ENCODE results near the gene PSMD13. TPM values are rescaled to one million over a fixed set of nuclear protein-coding genes. Genes with fewer than 3 reads are reported as not detected.

PSMD13 gene
- total RNA-seq, 1 donor from 2014 or later = 150 TPM

DNA sequence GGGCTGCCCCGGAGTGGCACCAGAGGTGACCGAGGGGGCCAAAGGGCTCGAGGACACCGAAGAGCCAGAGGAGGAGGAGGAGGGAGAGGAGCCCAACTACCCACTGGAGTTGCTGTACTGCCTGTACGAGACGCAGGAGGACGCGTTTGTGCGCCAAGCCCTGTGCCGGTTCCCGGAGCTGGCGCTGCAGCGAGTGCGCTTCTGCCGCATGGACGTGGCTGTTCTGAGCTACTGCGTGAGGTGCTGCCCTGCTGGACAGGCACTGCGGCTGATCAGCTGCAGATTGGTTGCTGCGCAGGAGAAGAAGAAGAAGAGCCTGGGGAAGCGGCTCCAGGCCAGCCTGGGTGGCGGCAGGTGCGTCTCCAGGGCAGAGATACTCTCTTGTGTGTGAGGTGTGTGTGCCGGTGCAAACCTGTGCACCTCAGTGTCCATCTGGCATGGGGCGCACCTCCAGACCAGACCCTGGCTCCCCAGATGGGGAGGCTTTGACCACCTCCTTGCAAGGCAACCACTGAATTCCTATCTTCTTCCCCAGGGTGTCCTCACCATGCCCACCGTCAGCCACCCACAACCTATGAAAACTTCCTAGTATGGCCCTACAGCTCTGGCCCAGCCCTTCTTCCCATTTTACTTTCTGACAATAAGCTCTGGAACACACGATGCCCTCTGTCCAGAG lies 44.8 kb downstream of the PSMD13 start:
- peaks cover 74% of the 10 kb centered on the region for H3K27me3 ChIP-seq (ENCODE audit: control insufficient read depth, insufficient read depth, low read length)

DNA sequence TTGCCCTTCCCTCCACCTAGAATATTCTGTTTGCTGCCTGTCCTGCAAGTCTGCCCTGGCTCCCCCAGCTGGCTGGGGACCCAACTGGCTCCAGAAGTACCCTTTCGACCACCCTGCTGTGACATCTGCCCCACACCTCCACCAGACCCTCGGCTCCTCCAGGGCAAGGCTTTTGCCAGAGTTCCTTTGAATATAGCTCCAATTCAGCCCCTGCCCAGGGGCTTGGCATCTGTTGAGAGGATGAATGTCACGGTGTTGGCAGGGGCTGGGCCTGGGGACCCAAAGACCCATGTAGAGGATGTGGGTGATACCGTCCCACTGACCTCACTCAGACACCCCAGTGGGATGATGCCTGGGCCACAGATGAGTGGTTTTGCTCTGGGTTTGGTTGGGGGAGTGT lies 45.4 kb downstream of the PSMD13 start:
- Histone ChIP-seq H3K4me3 (ENCODE audit: low read depth, low read length) (no peak overlapping the region), H3K36me3 (ENCODE audit: control insufficient read depth, insufficient read depth, low read length) (no peaks in the 10 kb centered on the region), H3K27me3 (ENCODE audit: control insufficient read depth, insufficient read depth, low read length) (peaks cover 77% of the 10 kb centered on the region)
- DNase-seq (ENCODE audit: low read depth) = no peak
- TF ChIP-seq, protein P1, sequence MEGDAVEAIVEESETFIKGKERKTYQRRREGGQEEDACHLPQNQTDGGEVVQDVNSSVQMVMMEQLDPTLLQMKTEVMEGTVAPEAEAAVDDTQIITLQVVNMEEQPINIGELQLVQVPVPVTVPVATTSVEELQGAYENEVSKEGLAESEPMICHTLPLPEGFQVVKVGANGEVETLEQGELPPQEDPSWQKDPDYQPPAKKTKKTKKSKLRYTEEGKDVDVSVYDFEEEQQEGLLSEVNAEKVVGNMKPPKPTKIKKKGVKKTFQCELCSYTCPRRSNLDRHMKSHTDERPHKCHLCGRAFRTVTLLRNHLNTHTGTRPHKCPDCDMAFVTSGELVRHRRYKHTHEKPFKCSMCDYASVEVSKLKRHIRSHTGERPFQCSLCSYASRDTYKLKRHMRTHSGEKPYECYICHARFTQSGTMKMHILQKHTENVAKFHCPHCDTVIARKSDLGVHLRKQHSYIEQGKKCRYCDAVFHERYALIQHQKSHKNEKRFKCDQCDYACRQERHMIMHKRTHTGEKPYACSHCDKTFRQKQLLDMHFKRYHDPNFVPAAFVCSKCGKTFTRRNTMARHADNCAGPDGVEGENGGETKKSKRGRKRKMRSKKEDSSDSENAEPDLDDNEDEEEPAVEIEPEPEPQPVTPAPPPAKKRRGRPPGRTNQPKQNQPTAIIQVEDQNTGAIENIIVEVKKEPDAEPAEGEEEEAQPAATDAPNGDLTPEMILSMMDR (IDR thresholded peaks at IDR 0.05; ENCODE audit: insufficient read depth, low read length, poor library complexity, severe bottlenecking) = no peak

More for the DNA sequence above, 44.8 kb downstream of the PSMD13 start:
- no peaks in the 10 kb centered on the region for H3K36me3 ChIP-seq (ENCODE audit: control insufficient read depth, insufficient read depth, low read length)
- TF ChIP-seq, protein P1 (IDR thresholded peaks at IDR 0.05; ENCODE audit: insufficient read depth, low read length, poor library complexity, severe bottlenecking) = no peak
- DNase-seq (ENCODE audit: low read depth) = no peak
- H3K4me3 ChIP-seq (ENCODE audit: low read depth, low read length) = no peak overlapping the region

DNA sequence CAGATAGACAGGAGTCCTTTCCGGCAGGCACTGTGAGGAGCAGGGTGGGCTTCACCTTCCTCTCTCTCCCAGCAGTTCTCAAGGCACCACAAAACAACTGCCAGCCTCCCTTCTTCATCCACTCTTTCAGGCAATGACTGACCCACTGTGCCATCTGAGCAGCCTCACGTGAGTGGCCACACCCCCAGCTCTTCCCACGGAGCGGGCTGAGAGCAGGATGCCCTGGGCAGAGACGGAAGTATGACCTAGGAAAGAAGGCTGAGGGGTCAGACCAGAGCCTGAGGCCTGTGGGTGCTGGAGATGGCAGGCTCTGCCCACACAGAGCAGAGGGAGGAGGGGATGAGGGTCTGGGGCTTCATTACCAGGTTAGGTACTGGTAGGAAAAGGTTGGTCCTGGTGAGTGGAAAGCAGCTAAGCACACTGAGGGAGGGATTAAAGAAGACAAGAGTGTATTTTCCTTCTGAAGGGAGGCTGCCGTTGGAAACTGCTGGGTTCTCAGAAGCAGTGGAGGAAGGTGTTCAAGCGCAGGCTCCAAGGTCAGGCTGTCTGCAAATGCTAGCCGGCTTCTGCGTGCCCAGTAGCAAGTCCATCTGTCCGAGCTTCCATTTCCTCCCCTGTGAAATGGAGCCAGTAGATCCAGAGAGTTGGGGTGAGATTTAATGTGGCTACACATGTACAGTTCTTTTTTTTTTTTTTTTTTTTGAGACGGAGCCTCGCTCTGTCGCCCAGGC lies 46.0 kb downstream of the PSMD13 start:
- no peaks in the 10 kb centered on the region for H3K36me3 ChIP-seq (ENCODE audit: control insufficient read depth, insufficient read depth, low read length)
- TF ChIP-seq, protein P1 (IDR thresholded peaks at IDR 0.05; ENCODE audit: insufficient read depth, low read length, poor library complexity, severe bottlenecking) = no peak
- H3K27me3 ChIP-seq (ENCODE audit: control insufficient read depth, insufficient read depth, low read length) = peaks cover 83% of the 10 kb centered on the region
- DNase-seq (ENCODE audit: low read depth) = no peak
- H3K4me3 ChIP-seq (ENCODE audit: low read depth, low read length) = no peak overlapping the region

DNA sequence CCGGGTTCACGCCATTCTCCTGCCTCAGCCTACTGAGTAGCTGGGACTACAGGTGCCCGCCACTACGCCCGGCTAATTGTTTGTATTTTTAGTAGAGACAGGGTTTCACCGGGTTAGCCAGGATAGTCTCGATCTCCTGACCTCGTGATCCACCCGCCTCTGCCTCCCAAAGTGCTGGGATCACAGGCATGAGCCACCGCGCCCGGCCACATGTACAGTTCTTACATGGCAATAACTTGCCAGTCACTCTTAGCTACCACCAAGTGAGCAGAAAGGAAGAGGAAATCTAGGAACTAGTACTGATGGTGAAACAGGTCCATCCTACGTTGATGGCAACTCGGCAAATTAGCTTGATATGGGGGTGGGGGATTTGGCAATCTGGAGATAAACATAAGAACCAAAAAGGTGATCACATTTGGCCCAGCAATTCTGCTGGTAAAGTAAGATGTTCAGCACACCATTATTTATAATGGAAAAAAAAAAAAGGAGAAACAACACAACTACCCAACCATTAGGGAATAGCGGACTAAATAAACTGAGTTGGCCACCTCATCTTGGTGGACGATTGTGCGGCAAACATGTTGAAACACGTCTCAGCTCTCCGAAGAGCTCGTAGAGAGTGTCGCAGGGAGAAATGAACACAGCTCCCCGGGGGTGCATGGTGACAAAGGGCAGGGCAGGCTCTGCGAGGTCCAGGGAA lies 46.8 kb downstream of the PSMD13 start:
- no peak overlapping the region for H3K4me3 ChIP-seq (ENCODE audit: low read depth, low read length)
- DNase-seq (ENCODE audit: low read depth) = no peak
- H3K36me3 ChIP-seq (ENCODE audit: control insufficient read depth, insufficient read depth, low read length) = no peaks in the 10 kb centered on the region
- TF ChIP-seq, protein P1 (IDR thresholded peaks at IDR 0.05; ENCODE audit: insufficient read depth, low read length, poor library complexity, severe bottlenecking) = no peak
- peaks cover 82% of the 10 kb centered on the region for H3K27me3 ChIP-seq (ENCODE audit: control insufficient read depth, insufficient read depth, low read length)

DNA sequence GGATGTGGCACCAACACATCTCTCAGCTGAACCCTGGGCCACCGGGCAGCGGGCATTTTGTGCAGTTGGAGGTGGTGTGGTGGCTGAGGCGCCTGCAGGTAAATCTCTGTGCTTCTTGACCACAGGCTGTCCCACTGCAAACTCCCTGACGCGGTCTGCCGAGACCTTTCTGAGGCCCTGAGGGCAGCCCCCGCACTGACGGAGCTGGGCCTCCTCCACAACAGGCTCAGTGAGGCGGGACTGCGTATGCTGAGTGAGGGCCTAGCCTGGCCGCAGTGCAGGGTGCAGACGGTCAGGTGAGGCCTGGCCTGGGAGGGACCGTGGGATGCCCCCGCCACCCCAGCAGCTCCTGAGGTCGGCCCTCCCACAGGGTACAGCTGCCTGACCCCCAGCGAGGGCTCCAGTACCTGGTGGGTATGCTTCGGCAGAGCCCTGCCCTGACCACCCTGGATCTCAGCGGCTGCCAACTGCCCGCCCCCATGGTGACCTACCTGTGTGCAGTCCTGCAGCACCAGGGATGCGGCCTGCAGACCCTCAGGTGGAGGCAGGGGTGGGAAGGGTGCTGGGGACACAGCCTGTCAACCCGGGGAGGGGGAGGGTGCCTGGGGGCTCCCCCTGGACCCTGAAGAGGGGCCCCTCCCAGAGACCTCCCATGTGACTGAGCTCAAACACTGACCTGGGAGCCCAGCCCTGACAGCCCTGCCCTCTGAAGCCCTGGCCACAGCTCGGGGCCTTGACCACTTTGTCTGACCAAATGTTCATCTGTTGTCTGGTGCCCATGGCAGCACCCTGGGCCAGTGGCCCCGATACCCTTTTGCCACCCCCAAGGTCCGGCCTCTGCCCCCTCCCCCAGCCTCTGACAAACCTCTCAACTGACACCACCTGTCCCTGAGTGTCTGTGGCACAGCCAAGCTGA lies 47.6 kb downstream of the PSMD13 start:
- TF ChIP-seq, protein P1 (IDR thresholded peaks at IDR 0.05; ENCODE audit: insufficient read depth, low read length, poor library complexity, severe bottlenecking) = no peak
- DNase-seq (ENCODE audit: low read depth) = no peak
- Histone ChIP-seq H3K27me3 (ENCODE audit: control insufficient read depth, insufficient read depth, low read length) (peaks cover 74% of the 10 kb centered on the region), H3K36me3 (ENCODE audit: control insufficient read depth, insufficient read depth, low read length) (no peaks in the 10 kb centered on the region), H3K4me3 (ENCODE audit: low read depth, low read length) (no peak overlapping the region)

Data from kidney epithelial cell (primary cell).